Osteoblast (primary cell): ENCODE data around the gene SLC22A17. TPM values are rescaled to one million over a fixed set of nuclear protein-coding genes. Genes with fewer than 3 reads are reported as not detected.

ENCODE experiments used
- DNase-seq: peaks from one replicate; pipeline ENCODE4 v3.0.0; 2011; ENCODE audit warnings: low spot score, mixed read lengths; ENCODE audit not compliant: insufficient read length; ENCODE audit errors: missing footprints
- H2AFZ ChIP-seq: 2 replicates; pipeline ENCODE4 v1.6.0; 2011; ENCODE audit warnings: mild to moderate bottlenecking, low read length
- H3K27ac ChIP-seq: 2 replicates; pipeline ENCODE4 v1.5.1; 2011; ENCODE audit warnings: mild to moderate bottlenecking, low read depth, low read length, moderate library complexity
- H3K27me3 ChIP-seq: 2 replicates; pipeline ENCODE4 v1.6.0; 2012; ENCODE audit warnings: mild to moderate bottlenecking, control low read depth, inconsistent platforms, low read length, moderate library complexity; ENCODE audit not compliant: insufficient read depth
- H3K36me3 ChIP-seq: 2 replicates; pipeline ENCODE4 v1.5.1; 2011; ENCODE audit warnings: mild to moderate bottlenecking, low read length, control low read depth, moderate library complexity; ENCODE audit not compliant: insufficient read depth
- H3K4me1 ChIP-seq: 2 replicates; pipeline ENCODE4 v1.5.1; 2011; ENCODE audit warnings: mild to moderate bottlenecking, low read length, control low read depth, moderate library complexity; ENCODE audit not compliant: insufficient read depth
- H3K4me2 ChIP-seq: 2 replicates; pipeline ENCODE4 v1.6.0; 2011; ENCODE audit warnings: mild to moderate bottlenecking, low read length; ENCODE audit not compliant: insufficient read depth
- H3K4me3 ChIP-seq: fragments of 200-600 bp; sonication (generic); 3 replicates; pipeline ENCODE4 v1.5.1; 2012; ENCODE audit warnings: mild to moderate bottlenecking, low read length, inconsistent platforms; ENCODE audit not compliant: insufficient read depth
- H3K79me2 ChIP-seq: 2 replicates; pipeline ENCODE4 v1.6.0; 2012; ENCODE audit warnings: mild to moderate bottlenecking, low read length, control low read depth, inconsistent platforms; ENCODE audit not compliant: insufficient read depth
- H3K9me3 ChIP-seq: 2 replicates; pipeline ENCODE4 v1.5.1; 2011; ENCODE audit warnings: low read depth, low read length, control low read depth
- H4K20me1 ChIP-seq: 2 replicates; pipeline ENCODE4 v1.6.0; 2012; ENCODE audit warnings: mild to moderate bottlenecking, low read length, control low read depth; ENCODE audit not compliant: insufficient read depth
- CTCF ChIP-seq: IDR thresholded peaks from 2 replicates; pipeline ENCODE4 v1.5.1; 2011; ENCODE audit warnings: mild to moderate bottlenecking, low read depth, low read length, moderate library complexity; ENCODE audit errors: extremely low read depth
- small RNA-seq: library from RNA; depleted of rRNA; stranded (forward); fragments of <200 nt; gene quantifications from one replicate; pipeline ENCODE3, GENCODE V24; 2012
- total RNA-seq: library from RNA; depleted of rRNA; stranded (reverse); fragments of >200 nt; gene quantifications from 2 replicates; pipeline ENCODE4 v1.2.3, GENCODE V29; 2012

The SLC22A17 gene
- total RNA-seq, 1 donor = 18.1 TPM

DNA sequence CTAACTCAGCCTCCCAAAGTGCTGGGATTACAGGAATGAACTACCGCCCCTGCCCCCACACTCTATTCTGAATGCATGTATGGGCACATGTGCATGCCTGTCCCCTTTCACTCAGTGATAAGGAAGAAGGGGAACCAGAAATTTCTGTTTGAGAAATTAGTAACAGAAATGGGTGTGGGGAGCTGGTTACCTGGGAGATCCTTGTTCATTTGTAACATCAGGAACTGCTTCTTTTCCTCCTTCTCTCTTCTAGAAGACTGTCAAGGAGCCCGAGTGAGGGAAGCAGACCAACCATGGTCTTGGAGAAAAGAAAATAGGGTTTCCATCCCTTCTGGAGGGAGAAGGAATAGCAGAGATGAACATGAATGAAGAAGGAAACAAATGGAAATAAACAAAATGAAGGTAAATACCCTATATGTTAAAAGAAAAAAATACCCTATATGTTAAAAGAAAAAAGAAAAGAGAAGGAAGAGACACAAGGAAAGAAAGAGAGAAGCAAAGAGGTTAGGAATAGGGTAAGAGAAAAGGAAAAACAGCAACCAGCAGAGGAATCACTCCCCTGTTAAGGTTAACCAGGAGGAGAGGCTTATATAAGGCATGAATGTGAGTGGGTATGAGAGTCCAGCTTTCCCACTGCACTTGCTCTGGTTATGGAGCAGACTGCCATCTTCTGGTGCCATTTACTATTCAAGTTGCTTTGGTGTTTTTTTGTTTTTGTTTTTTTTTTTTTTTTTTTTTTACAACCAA, 53.3 kb downstream of the SLC22A17 start:
- Histone ChIP-seq H3K36me3 (no peaks in the 10 kb centered on the region), H3K9me3 (no peaks in the 10 kb centered on the region), H3K79me2 (peaks cover 5% of the 10 kb centered on the region), H3K4me1 (peaks cover 38% of the 10 kb centered on the region), H4K20me1 (no peaks in the 10 kb centered on the region), H3K27ac (peak overlapping the region; percentile 90), H2AFZ (no peak overlapping the region), H3K27me3 (no peaks in the 10 kb centered on the region), H3K4me3 (peak overlapping the region; percentile 3), H3K4me2 (peak overlapping the region; percentile 89)
- no peak for DNase-seq
- peak; percentile 49 for TF ChIP-seq CTCF

DNA sequence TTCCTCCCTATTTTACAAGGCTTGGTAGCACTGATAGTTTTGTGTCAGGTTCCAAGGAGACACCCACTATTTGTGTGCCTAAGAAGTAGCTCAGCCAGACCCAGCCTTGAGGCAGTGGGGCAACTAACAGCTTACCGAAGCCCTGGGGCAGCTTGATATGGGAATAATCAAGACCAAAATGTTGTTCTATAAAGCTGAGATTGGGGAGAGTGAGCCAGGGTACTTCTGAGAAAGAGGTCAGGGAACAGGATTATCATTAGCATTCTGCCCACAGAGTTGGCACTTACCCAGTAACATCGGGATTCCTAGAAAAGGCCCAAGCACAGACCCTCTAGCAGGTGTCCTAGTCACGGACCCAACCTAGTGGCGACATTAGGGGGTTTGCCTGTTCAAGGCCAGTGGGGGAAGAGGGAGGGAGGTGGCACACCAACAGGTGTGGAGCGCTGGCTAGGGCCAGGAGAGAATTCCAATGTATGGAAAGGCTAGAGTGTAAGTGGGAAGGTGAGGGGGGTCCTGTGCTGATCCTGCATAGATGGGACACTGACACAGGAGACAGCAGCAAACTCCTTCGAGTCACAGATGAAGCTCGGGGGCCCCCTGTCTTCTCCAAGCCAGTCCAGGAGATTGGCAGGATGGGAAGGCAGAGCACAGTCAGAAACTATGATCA, 54.9 kb downstream of the SLC22A17 start:
- no peak overlapping the region for H3K4me2 ChIP-seq
- H3K36me3 ChIP-seq = no peaks in the 10 kb centered on the region
- no peak overlapping the region for H3K4me3 ChIP-seq
- no peaks in the 10 kb centered on the region for H4K20me1 ChIP-seq
- no peak for DNase-seq
- peaks cover 5% of the 10 kb centered on the region for H3K79me2 ChIP-seq
- H3K27me3 ChIP-seq = peaks cover 8% of the 10 kb centered on the region
- H2AFZ ChIP-seq = no peak overlapping the region
- TF ChIP-seq CTCF = no peak
- peaks cover 34% of the 10 kb centered on the region for H3K4me1 ChIP-seq
- H3K9me3 ChIP-seq = no peaks in the 10 kb centered on the region
- peak overlapping the region; percentile 90 for H3K27ac ChIP-seq

DNA sequence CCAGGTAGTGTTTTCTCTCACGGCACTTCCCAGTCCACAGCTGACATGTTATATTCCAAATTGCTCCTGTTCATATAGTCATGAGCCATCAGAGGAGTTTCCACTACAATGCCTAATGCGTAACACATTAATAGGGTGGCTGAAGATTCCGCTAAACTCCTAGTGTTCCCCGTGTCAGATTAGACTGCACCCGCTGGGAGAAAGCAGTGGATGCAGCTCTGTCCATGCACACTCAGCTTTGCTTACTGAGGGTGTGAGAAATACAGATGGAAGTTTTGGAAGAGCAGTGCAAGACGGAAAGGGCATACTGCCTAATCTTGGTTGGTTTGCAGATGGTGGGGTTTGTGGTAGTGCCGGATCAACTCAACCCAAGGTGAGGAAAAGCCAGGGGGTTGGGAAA, 55.6 kb downstream of the SLC22A17 start:
- no peak overlapping the region for H3K4me2 ChIP-seq
- H3K4me1 ChIP-seq = peaks cover 32% of the 10 kb centered on the region
- TF ChIP-seq CTCF = no peak
- peaks cover 8% of the 10 kb centered on the region for H3K27me3 ChIP-seq
- H3K4me3 ChIP-seq = no peak overlapping the region
- H4K20me1 ChIP-seq = no peaks in the 10 kb centered on the region
- H3K79me2 ChIP-seq = peaks cover 5% of the 10 kb centered on the region
- H3K36me3 ChIP-seq = no peaks in the 10 kb centered on the region
- no peak overlapping the region for H3K27ac ChIP-seq
- no peak for DNase-seq
- H2AFZ ChIP-seq = no peak overlapping the region
- no peaks in the 10 kb centered on the region for H3K9me3 ChIP-seq

Small RNA genes lying within 50 kb of the gene (small RNA-seq; reads per million reads assigned to genes)
- not detected for gene MIR208A

Other genes starting within 250 kb of the SLC22A17 start
- gene CIROP, start 247.9 kb downstream of the SLC22A17 start, total RNA-seq = under 0.01 TPM in 1 of 2 replicates, not detected in the other
- not detected in 2 replicates for gene CEBPE, start 233.6 kb downstream of the SLC22A17 start, total RNA-seq
- gene SLC7A8, start 169.2 kb downstream of the SLC22A17 start, total RNA-seq = 4.3 and 10.9 TPM in 2 replicates
- not detected in 2 replicates for gene RNF212B, start 115.0 kb downstream of the SLC22A17 start, total RNA-seq
- gene HOMEZ, start 66.8 kb downstream of the SLC22A17 start, total RNA-seq = 5.4 and 8.0 TPM in 2 replicates
- 7.6 and 9.1 TPM in 2 replicates for gene PPP1R3E, start 50.0 kb downstream of the SLC22A17 start, total RNA-seq
- 19.5 and 21.2 TPM in 2 replicates for gene BCL2L2, start 46.1 kb downstream of the SLC22A17 start, total RNA-seq
- 42.3 and 51.9 TPM in 2 replicates for gene PABPN1, start 31.4 kb downstream of the SLC22A17 start, total RNA-seq
- 9.8 and 14.1 TPM in 2 replicates for gene EFS, start 12.3 kb upstream of the SLC22A17 start, total RNA-seq
- not detected in 2 replicates for gene IL25, start 19.9 kb upstream of the SLC22A17 start, total RNA-seq
- not detected in 2 replicates for gene CMTM5, start 24.2 kb upstream of the SLC22A17 start, total RNA-seq
- under 0.01 TPM in 1 of 2 replicates, not detected in the other for gene MYH6, start 55.4 kb upstream of the SLC22A17 start, total RNA-seq
- gene MYH7, start 82.8 kb upstream of the SLC22A17 start, total RNA-seq = not detected in 2 replicates
- 37.4 and 49.6 TPM in 2 replicates for gene NGDN, start 116.8 kb upstream of the SLC22A17 start, total RNA-seq
- 0.59 and 0.72 TPM in 2 replicates for gene ZFHX2, start 198.9 kb upstream of the SLC22A17 start, total RNA-seq
- gene THTPA, start 203.4 kb upstream of the SLC22A17 start, total RNA-seq = 27.4 and 27.5 TPM in 2 replicates
- 7.7 and 10.9 TPM in 2 replicates for gene AP1G2, start 214.9 kb upstream of the SLC22A17 start, total RNA-seq
- gene JPH4, start 225.9 kb upstream of the SLC22A17 start, total RNA-seq = not detected in 2 replicates